NT2/D1 (cell line): ENCODE results near the gene ELOF1.
"Not testable (repeated sequence)": the region's sequence is repeated elsewhere in the genome, so short reads cannot be mapped to it uniquely, and the experiment has no call there.

Experiments
- YY1 ChIP-seq: IDR thresholded peaks from 2 replicates; pipeline ENCODE4 v1.6.1; 2011; ENCODE audit not compliant: insufficient read length, insufficient read depth
- ZNF274 ChIP-seq: IDR thresholded peaks from 2 replicates; pipeline ENCODE4 v1.6.1; 2011; ENCODE audit warnings: mild to moderate bottlenecking, low read depth, low read length

DNA sequence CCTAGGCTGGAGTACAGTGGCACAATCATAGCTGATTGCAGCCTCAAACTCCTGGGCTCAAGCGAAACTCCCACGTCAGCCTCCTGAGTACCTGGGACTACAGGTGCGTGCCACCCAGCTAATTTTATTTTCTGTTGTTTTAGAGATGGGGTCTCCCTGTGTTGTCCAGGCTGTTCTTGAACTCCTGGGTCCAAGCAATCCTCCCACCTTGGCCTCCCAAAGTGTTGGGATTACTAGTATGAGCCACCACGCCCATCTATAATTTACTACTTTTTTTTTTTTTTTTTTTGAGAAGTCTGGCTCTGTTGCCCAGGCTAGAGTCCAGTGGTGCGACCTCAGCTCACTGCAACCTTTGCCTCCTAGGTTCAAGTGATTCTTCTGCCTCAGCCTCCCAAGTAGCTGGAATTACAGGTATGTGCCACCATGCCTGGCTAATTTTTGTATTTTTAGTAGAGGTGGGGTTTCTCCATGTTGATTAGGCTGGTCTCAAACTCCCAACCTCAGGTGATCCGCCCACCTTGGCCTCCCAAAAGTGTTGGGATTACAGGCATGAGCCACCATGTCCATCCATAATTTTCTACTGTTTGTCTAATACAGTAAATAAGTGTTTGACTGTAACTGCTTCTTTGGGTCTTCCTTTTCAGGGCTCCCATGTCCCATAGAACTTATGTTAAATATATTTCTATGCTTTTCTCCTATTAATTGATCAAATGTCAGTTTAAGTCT lies 5.2 kb upstream of the ELOF1 start:
- TF ChIP-seq YY1, ZNF274: not testable (repeated sequence)
